Astrocyte (in vitro differentiated cells and primary cell): ENCODE results near the gene PIK3CD. TPM values are rescaled to one million over a fixed set of nuclear protein-coding genes. Genes with fewer than 3 reads are reported as not detected.
"Not testable (repeated sequence)": the region's sequence is repeated elsewhere in the genome, so short reads cannot be mapped to it uniquely, and the experiment has no call there.

Experiments
- DNase-seq: peaks from one replicate; pipeline ENCODE4 v3.0.0-alpha.2; 2010; ENCODE audit warnings: low read depth
- FAIRE-seq: peaks from 2 replicates; lab custom pipeline; 2011; peaks lifted over from hg19 to GRCh38; lab: Jason Lieb, UNC
- H2AFZ ChIP-seq: 2 replicates; pipeline ENCODE4 v1.6.0; 2012; ENCODE audit warnings: low read depth, low read length, inconsistent platforms
- H3K27ac ChIP-seq: 2 replicates; pipeline ENCODE4 v1.5.1; 2011; ENCODE audit warnings: low read depth, low read length, inconsistent platforms
- H3K27me3 ChIP-seq: 2 replicates; pipeline ENCODE4 v1.6.0; 2011; ENCODE audit warnings: low read length, inconsistent platforms; ENCODE audit not compliant: insufficient read depth
- H3K36me3 ChIP-seq: 2 replicates; pipeline ENCODE4 v1.5.1; 2011; ENCODE audit warnings: low read length, inconsistent platforms; ENCODE audit not compliant: insufficient read depth
- H3K4me1 ChIP-seq: 2 replicates; pipeline ENCODE4 v1.5.1; 2011; ENCODE audit warnings: low read length, inconsistent platforms; ENCODE audit not compliant: insufficient read depth
- H3K4me2 ChIP-seq: 2 replicates; pipeline ENCODE4 v1.6.0; 2012; ENCODE audit warnings: low read length, inconsistent platforms
- H3K4me3 ChIP-seq: 2 replicates; pipeline ENCODE4 v1.5.1; 2011; ENCODE audit warnings: low read depth, mild to moderate bottlenecking, low read length, inconsistent platforms; ENCODE audit not compliant: insufficient read depth
- H3K79me2 ChIP-seq: 2 replicates; pipeline ENCODE4 v1.6.0; 2012; ENCODE audit warnings: mild to moderate bottlenecking, low read length, inconsistent platforms; ENCODE audit not compliant: insufficient read depth
- H3K9ac ChIP-seq: 2 replicates; pipeline ENCODE4 v1.6.0; 2012; ENCODE audit warnings: mild to moderate bottlenecking, low read length, inconsistent platforms
- H3K9me3 ChIP-seq: 2 replicates; pipeline ENCODE4 v1.5.1; 2012; ENCODE audit warnings: low read depth, mild to moderate bottlenecking, low read length, inconsistent platforms; ENCODE audit not compliant: insufficient read depth
- H4K20me1 ChIP-seq: 2 replicates; pipeline ENCODE4 v1.6.0; 2012; ENCODE audit warnings: low read length, inconsistent platforms; ENCODE audit not compliant: insufficient read depth
- H3K27ac Mint-ChIP-seq: one replicate; pipeline ENCODE4 v1.8.0; 2021; ENCODE audit warnings: mild to moderate bottlenecking, mixed read lengths; ENCODE audit not compliant: unreplicated experiment
- H3K27me3 Mint-ChIP-seq: one replicate; pipeline ENCODE4 v1.8.0; 2021; ENCODE audit warnings: low read depth, mixed read lengths; ENCODE audit not compliant: unreplicated experiment
- H3K36me3 Mint-ChIP-seq: one replicate; pipeline ENCODE4 v1.8.0; 2021; ENCODE audit warnings: low read depth, mixed read lengths; ENCODE audit not compliant: unreplicated experiment
- H3K4me1 Mint-ChIP-seq: one replicate; pipeline ENCODE4 v1.8.0; 2021; ENCODE audit warnings: low read depth, mixed read lengths; ENCODE audit not compliant: unreplicated experiment
- H3K4me3 Mint-ChIP-seq: one replicate; pipeline ENCODE4 v1.8.0; 2021; ENCODE audit warnings: mild to moderate bottlenecking, moderate library complexity, mixed read lengths; ENCODE audit not compliant: unreplicated experiment
- H3K9me3 Mint-ChIP-seq: one replicate; pipeline ENCODE4 v1.8.0; 2021; ENCODE audit warnings: mild to moderate bottlenecking, mixed read lengths; ENCODE audit not compliant: unreplicated experiment
- EZH2 ChIP-seq: IDR thresholded peaks from 2 replicates; pipeline ENCODE4 v1.6.1; 2012; ENCODE audit warnings: mild to moderate bottlenecking, low read length, inconsistent platforms; ENCODE audit not compliant: insufficient read depth
- total RNA-seq: library from RNA; stranded (reverse); gene quantifications from 2 replicates; pipeline ENCODE4 v1.2.1, GENCODE V29; 2021
- TF ChIP-seq, protein P1 (sequence below): IDR thresholded peaks from 2 replicates; pipeline ENCODE4 v1.5.1; 2011; ENCODE audit warnings: low read depth, mild to moderate bottlenecking, inconsistent platforms, low read length, moderate library complexity; ENCODE audit not compliant: insufficient read depth

Gene PIK3CD
- total RNA-seq, 1 donor from 2014 or later: 29.5 TPM

DNA sequence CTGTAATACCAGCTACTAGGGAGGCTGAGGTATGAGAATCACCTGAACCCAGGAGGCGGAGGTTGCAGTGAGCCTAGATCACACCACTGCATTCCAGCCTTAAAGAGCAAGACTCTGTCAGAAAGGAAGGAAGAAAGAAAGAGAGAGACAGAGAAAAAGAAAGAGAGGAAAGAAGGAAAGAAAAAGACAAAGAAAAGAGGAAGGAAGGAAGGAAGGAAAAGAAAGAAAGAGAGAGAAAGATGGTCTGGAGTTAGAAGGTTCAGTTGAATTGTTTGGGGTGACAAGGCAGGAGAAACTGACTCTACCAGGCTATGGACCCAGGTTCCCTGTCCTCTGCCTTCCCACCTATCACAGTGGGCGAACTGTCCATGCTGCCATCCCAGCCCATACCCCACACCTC lies 27.4 kb upstream of the PIK3CD start:
- H3K27me3 Mint-ChIP-seq: peaks cover 21% of the 10 kb centered on the region
- no peaks in the 10 kb centered on the region for H3K79me2 ChIP-seq
- no peak overlapping the region for H3K4me2 ChIP-seq
- no peaks in the 10 kb centered on the region for H4K20me1 ChIP-seq
- no peak overlapping the region for H2AFZ ChIP-seq
- H3K27ac ChIP-seq: no peak overlapping the region
- no peaks in the 10 kb centered on the region for H3K36me3 ChIP-seq
- FAIRE-seq (no peak), DNase-seq (no peak)
- H3K4me1 ChIP-seq: peaks cover 5% of the 10 kb centered on the region
- no peak overlapping the region for H3K4me3 Mint-ChIP-seq
- H3K9ac ChIP-seq: no peak overlapping the region
- no peaks in the 10 kb centered on the region for H3K9me3 Mint-ChIP-seq
- peaks cover 4% of the 10 kb centered on the region for H3K4me1 Mint-ChIP-seq
- H3K9me3 ChIP-seq: no peaks in the 10 kb centered on the region
- no peak overlapping the region for H3K27ac Mint-ChIP-seq
- no peak overlapping the region for H3K4me3 ChIP-seq
- H3K27me3 ChIP-seq: no peaks in the 10 kb centered on the region
- H3K36me3 Mint-ChIP-seq: no peaks in the 10 kb centered on the region
- TF ChIP-seq, protein P1, sequence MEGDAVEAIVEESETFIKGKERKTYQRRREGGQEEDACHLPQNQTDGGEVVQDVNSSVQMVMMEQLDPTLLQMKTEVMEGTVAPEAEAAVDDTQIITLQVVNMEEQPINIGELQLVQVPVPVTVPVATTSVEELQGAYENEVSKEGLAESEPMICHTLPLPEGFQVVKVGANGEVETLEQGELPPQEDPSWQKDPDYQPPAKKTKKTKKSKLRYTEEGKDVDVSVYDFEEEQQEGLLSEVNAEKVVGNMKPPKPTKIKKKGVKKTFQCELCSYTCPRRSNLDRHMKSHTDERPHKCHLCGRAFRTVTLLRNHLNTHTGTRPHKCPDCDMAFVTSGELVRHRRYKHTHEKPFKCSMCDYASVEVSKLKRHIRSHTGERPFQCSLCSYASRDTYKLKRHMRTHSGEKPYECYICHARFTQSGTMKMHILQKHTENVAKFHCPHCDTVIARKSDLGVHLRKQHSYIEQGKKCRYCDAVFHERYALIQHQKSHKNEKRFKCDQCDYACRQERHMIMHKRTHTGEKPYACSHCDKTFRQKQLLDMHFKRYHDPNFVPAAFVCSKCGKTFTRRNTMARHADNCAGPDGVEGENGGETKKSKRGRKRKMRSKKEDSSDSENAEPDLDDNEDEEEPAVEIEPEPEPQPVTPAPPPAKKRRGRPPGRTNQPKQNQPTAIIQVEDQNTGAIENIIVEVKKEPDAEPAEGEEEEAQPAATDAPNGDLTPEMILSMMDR: no peak
- no peak for TF ChIP-seq EZH2

DNA sequence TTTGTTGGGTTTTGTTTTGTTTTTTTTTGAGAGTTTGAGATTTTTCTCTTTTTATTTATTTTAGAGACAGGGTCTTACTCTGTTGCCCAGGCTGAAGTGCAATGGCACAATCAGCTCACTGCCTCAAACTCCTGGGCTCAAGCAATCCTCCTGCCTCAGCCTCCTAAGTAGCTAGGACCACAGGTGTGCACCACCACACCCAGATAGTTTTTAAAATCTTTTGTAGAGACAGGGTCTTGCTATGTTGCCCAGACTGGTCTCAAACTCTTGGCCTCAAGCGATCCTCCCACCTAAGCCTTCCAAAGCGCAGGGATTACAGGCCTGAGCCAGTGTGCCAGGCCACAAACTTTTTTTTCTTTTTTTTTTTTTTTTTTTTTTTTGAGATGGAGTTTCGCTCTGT lies 26.5 kb upstream of the PIK3CD start:
- not testable (repeated sequence) for FAIRE-seq, H3K4me1 Mint-ChIP-seq, H3K9me3 Mint-ChIP-seq, H3K9me3 ChIP-seq, H4K20me1 ChIP-seq, H3K4me3 ChIP-seq, H3K4me1 ChIP-seq, H3K4me2 ChIP-seq, H3K36me3 Mint-ChIP-seq, H3K27ac ChIP-seq, H3K27me3 ChIP-seq, H3K9ac ChIP-seq, H2AFZ ChIP-seq, H3K79me2 ChIP-seq, H3K36me3 ChIP-seq, DNase-seq, H3K4me3 Mint-ChIP-seq, H3K27ac Mint-ChIP-seq
- H3K27me3 Mint-ChIP-seq: peaks cover 21% of the 10 kb centered on the region

GRCh38 chr1:9626201-9626608 lies 25.3 kb upstream of the PIK3CD start:
- H3K4me1 ChIP-seq: peaks cover 5% of the 10 kb centered on the region
- no peak overlapping the region for H3K4me3 Mint-ChIP-seq
- DNase-seq (no peak), FAIRE-seq (no peak)
- H3K79me2 ChIP-seq: no peaks in the 10 kb centered on the region
- H3K9me3 ChIP-seq: no peaks in the 10 kb centered on the region
- no peaks in the 10 kb centered on the region for H3K36me3 Mint-ChIP-seq
- no peaks in the 10 kb centered on the region for H4K20me1 ChIP-seq
- H3K36me3 ChIP-seq: no peaks in the 10 kb centered on the region
- H3K4me3 ChIP-seq: no peak overlapping the region
- TF ChIP-seq, protein P1: no peak
- TF ChIP-seq EZH2: no peak
- no peak overlapping the region for H3K9ac ChIP-seq
- H3K27me3 ChIP-seq: no peaks in the 10 kb centered on the region
- H3K27me3 Mint-ChIP-seq: peaks cover 21% of the 10 kb centered on the region
- H3K27ac Mint-ChIP-seq: no peak overlapping the region
- peaks cover 4% of the 10 kb centered on the region for H3K4me1 Mint-ChIP-seq
- no peak overlapping the region for H3K4me2 ChIP-seq
- no peaks in the 10 kb centered on the region for H3K9me3 Mint-ChIP-seq
- no peak overlapping the region for H2AFZ ChIP-seq
- H3K27ac ChIP-seq: no peak overlapping the region
